GM12878 (cell line): ENCODE data around the gene FXYD1. TPM values are rescaled to one million over a fixed set of nuclear protein-coding genes. Genes with fewer than 3 reads are reported as not detected.

ENCODE experiments used
- ATAC-seq: fragments of 200-7000 bp; cut with Tn5 transposase; 3 replicates; pipeline ENCODE4 v1.9.1; 2020; ENCODE audit warnings: mild to moderate bottlenecking, moderate library complexity
- BruUV-seq: library from RNA; stranded (reverse); fragments of 400-500 nt; replicated peaks from 2 replicates; lab custom pipeline; 2021; lab: Mats Ljungman, UMichigan
- CTCF ChIA-PET: fragments of 300-600 bp; sonication (Branson Sonifier 250); formaldehyde crosslinking; extraction: SDS; loops from one replicate; lab custom pipeline; 2021; ENCODE audit warnings: inconsistent platforms; lab: Yijun Ruan, JAX
- POLR2A ChIA-PET: fragments of 350-600 bp; formaldehyde crosslinking; extraction: SDS; loops from one replicate; lab custom pipeline; 2021; ENCODE audit warnings: inconsistent platforms; lab: Charles Lee
- RAD21 ChIA-PET: fragments of 300-600 bp; sonication (Branson Sonifier 250); formaldehyde crosslinking; loops from one replicate; lab custom pipeline; 2023; ENCODE audit warnings: antibody characterized with exemption; ENCODE audit not compliant: unreplicated experiment; lab: Charles Lee
- SMC1A ChIA-PET: fragments of 300-600 bp; sonication (Branson Sonifier 250); formaldehyde crosslinking; loops from one replicate; lab custom pipeline; 2023; ENCODE audit not compliant: unreplicated experiment, uncharacterized antibody; lab: Charles Lee
- DNase-seq: peaks from one replicate; pipeline ENCODE4 v3.0.0-alpha.2; 2011; ENCODE audit warnings: low read depth, low spot score
- FAIRE-seq: peaks from 3 replicates; lab custom pipeline; 2011; peaks lifted over from hg19 to GRCh38; lab: Jason Lieb, UNC
- H2AFZ ChIP-seq: 2 replicates; pipeline ENCODE4 v1.6.0; 2011; ENCODE audit warnings: low read depth, low read length, control low read depth; ENCODE audit not compliant: control insufficient read depth
- H3K27ac ChIP-seq: 2 replicates; pipeline ENCODE4 v1.5.1; 2011; ENCODE audit warnings: control low read depth; ENCODE audit not compliant: control insufficient read depth, insufficient read depth
- H3K27me3 ChIP-seq, 2 experiments: replicated peaks in 1 of 2; 2 replicates each; pipeline versions ENCODE4 v1.6.0 to v1.6.1; 2011; ENCODE audit warnings: low read length in 1 of 2; ENCODE audit not compliant: control insufficient read depth in 2 of 2, insufficient read depth in 2 of 2
- H3K36me3 ChIP-seq, 2 experiments: 2 replicates each; pipeline ENCODE4 v1.5.1; 2011; ENCODE audit warnings: low read length in 1 of 2; ENCODE audit not compliant: control insufficient read depth in 2 of 2, insufficient read depth in 2 of 2
- H3K4me1 ChIP-seq: 2 replicates; pipeline ENCODE4 v1.6.1; 2011; ENCODE audit warnings: mild to moderate bottlenecking, low read length, moderate library complexity, mixed read lengths; ENCODE audit not compliant: control insufficient read depth, insufficient read depth
- H3K4me2 ChIP-seq: 2 replicates; pipeline ENCODE4 v1.6.0; 2011; ENCODE audit warnings: control low read depth; ENCODE audit not compliant: control insufficient read depth, insufficient read depth
- H3K4me3 ChIP-seq: fragments of 200-600 bp; sonication (generic); 2 replicates; pipeline ENCODE4 v1.5.1; 2016
- H3K79me2 ChIP-seq: 2 replicates; pipeline ENCODE4 v1.6.0; 2011; ENCODE audit warnings: low read length; ENCODE audit not compliant: control insufficient read depth, insufficient read depth
- H3K9ac ChIP-seq: 2 replicates; pipeline ENCODE4 v1.8.0; 2011; ENCODE audit warnings: low read length, control low read depth, mixed read lengths; ENCODE audit not compliant: control insufficient read depth, insufficient read depth
- H3K9me3 ChIP-seq: replicated peaks from 3 replicates; pipeline ENCODE4 v1.5.1; 2011; ENCODE audit warnings: mild to moderate bottlenecking, low read length; ENCODE audit not compliant: control insufficient read depth, insufficient read depth
- H4K20me1 ChIP-seq: 2 replicates; pipeline ENCODE4 v1.6.0; 2011; ENCODE audit not compliant: control insufficient read depth, insufficient read depth
- CHD4 ChIP-seq: fragments of 200-600 bp; sonication (generic); IDR thresholded peaks from 2 replicates; pipeline ENCODE4 v1.6.1; 2016; ENCODE audit warnings: mild to moderate bottlenecking
- EED ChIP-seq: sonication (generic); IDR thresholded peaks from 2 replicates; pipeline ENCODE4 v1.6.1; 2016; ENCODE audit warnings: antibody characterized with exemption, low read depth
- HDAC2 ChIP-seq: fragments of 200-600 bp; sonication (generic); IDR thresholded peaks from 2 replicates; pipeline ENCODE4 v1.6.1; 2017
- IKZF2 ChIP-seq, 2 experiments: fragments of 450-650 bp; IDR thresholded peaks; 2 replicates each; pipeline ENCODE4 v1.6.1; 2017; ENCODE audit warnings: mild to moderate bottlenecking in 2 of 2, moderate library complexity in 2 of 2
- NR2C2 ChIP-seq: IDR thresholded peaks from 2 replicates; pipeline ENCODE4 v1.6.1; 2011; ENCODE audit warnings: borderline replicate concordance, low read depth; ENCODE audit not compliant: control insufficient read depth, insufficient read length
- POLR2AphosphoS2 ChIP-seq: IDR thresholded peaks from 2 replicates; pipeline ENCODE4 v1.6.1; 2011; ENCODE audit warnings: low read depth, mild to moderate bottlenecking, low read length, improper control_type of control experiment, moderate library complexity
- RAD51 ChIP-seq: fragments of 450-650 bp; IDR thresholded peaks from 2 replicates; pipeline ENCODE4 v1.6.1; 2016; ENCODE audit warnings: moderate library complexity, mild to moderate bottlenecking, inconsistent platforms
- SIN3A ChIP-seq: IDR thresholded peaks from 2 replicates; pipeline ENCODE4 v1.6.1; 2012; ENCODE audit warnings: low read depth, low read length, improper control_type of control experiment
- YBX1 ChIP-seq: fragments of 450-650 bp; IDR thresholded peaks from 2 replicates; pipeline ENCODE4 v1.6.1; 2016; ENCODE audit warnings: antibody characterized with exemption
- ZNF687 ChIP-seq: fragments of 450-650 bp; IDR thresholded peaks from 2 replicates; pipeline ENCODE4 v1.6.1; 2017; ENCODE audit warnings: mild to moderate bottlenecking, moderate library complexity
- ZZZ3 ChIP-seq: IDR thresholded peaks from 2 replicates; pipeline ENCODE4 v1.6.1; 2011; ENCODE audit warnings: low read depth; ENCODE audit not compliant: control insufficient read depth, insufficient read length
- WGBS: methylation state at CpG from one replicate; pipeline ENCODE4 v1.1.6; 2016; ENCODE audit warnings: low lambda C conversion rate; ENCODE audit not compliant: insufficient replicate concordance, insufficient coverage; ENCODE audit errors: missing lambda C conversion rate; 5-methylcytosine and 5-hydroxymethylcytosine counted together
- in situ Hi-C: fragments of 300-500 bp; cut with MboI; formaldehyde crosslinking; loops from 9 replicates; pipeline ENCODE4 v1.14.3; 2018; ENCODE audit warnings: mixed read lengths
- intact Hi-C: fragments of 100-400 bp; cut with micrococcal nuclease; formaldehyde crosslinking; loops from one replicate; pipeline ENCODE4 v1.14.2; 2022; ENCODE audit not compliant: unreplicated experiment
- polyA plus RNA-seq, 11 experiments: library from polyadenylated mRNA; depleted of rRNA in 4 of 11; unstranded in 6 of 11; stranded (reverse) in 5 of 11; fragments of >200 nt; fragmentation: Nextera tagmentation in 4 of 11; fragmentation: Illumina TruSeq in 1 of 11; extraction: Ambion mirVana in 4 of 11; extraction: Trizol in 1 of 11; gene quantifications; 1 replicate in 1 of 11; 2 replicates in 10 of 11; pipeline versions ENCODE4 v1.2.1 to v1.2.3, GENCODE V29; 2011 to 2016; ENCODE audit warnings: inconsistent platforms in 2 of 11, missing spikeins in 2 of 11, low read depth in 1 of 11
- total RNA-seq, 4 experiments: library from RNA; depleted of rRNA in 3 of 4; stranded (reverse); fragments of >200 nt in 3 of 4; fragmentation: Illumina TruSeq in 1 of 4; extraction: Trizol in 1 of 4; gene quantifications; 2 replicates each; pipeline versions ENCODE4 v1.2.1 to v1.2.3, GENCODE V29; 2013 to 2021
- TF ChIP-seq, protein P1 (sequence below): IDR thresholded peaks from 2 replicates; pipeline ENCODE4 v1.6.1; 2011; ENCODE audit warnings: mild to moderate bottlenecking, low read depth, low read length, moderate library complexity; ENCODE audit not compliant: insufficient replicate concordance
- TF ChIP-seq, protein P2 (sequence below): fragments of 450-650 bp; IDR thresholded peaks from 2 replicates; pipeline ENCODE4 v1.6.1; 2016; ENCODE audit warnings: mild to moderate bottlenecking

Gene FXYD1
- total and polyA plus RNA-seq, 10 of the 15 experiments (the other 5 are each of a cell fraction or from before 2014, with no cell fraction given), result 0.34 to 1.2 (median 0.49) TPM; not detected in 4

DNA sequence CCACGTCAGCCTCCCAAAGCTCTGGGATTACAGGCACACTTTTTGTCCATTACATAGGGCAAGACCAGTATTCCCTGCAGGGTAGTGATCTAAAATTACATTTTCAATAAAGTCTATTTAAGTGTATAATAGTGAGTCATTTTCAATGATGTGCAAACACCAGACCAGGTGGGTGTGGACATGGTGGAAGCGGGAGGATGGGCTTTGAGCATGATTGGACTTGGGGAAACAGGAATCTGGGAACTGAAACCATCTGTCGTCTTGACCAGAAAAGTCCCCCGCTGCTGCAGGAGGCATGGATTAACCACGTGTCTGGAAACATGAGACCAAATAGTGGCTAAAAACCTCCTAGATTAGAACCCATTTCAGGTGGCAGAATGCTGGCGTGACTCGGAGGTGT is 18.1 kb upstream of the FXYD1 start (continued):
- TF ChIP-seq, protein P1, sequence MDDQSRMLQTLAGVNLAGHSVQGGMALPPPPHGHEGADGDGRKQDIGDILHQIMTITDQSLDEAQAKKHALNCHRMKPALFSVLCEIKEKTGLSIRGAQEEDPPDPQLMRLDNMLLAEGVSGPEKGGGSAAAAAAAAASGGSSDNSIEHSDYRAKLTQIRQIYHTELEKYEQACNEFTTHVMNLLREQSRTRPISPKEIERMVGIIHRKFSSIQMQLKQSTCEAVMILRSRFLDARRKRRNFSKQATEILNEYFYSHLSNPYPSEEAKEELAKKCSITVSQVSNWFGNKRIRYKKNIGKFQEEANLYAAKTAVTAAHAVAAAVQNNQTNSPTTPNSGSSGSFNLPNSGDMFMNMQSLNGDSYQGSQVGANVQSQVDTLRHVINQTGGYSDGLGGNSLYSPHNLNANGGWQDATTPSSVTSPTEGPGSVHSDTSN, result no peak
- TF ChIP-seq YBX1 (no peak), ZZZ3 (no peak), HDAC2 (no peak), RAD51 (no peak), POLR2AphosphoS2 (no peak), NR2C2 (no peak), IKZF2 (IDR thresholded peaks at IDR 0.05) (peak; percentile 44 to 51; a peak in 2 of 4 replicates), EED (0 out of 2 replicates have a peak, but pooled peaks have one; percentile 30), SIN3A (no peak)
- TF ChIP-seq, protein P2, sequence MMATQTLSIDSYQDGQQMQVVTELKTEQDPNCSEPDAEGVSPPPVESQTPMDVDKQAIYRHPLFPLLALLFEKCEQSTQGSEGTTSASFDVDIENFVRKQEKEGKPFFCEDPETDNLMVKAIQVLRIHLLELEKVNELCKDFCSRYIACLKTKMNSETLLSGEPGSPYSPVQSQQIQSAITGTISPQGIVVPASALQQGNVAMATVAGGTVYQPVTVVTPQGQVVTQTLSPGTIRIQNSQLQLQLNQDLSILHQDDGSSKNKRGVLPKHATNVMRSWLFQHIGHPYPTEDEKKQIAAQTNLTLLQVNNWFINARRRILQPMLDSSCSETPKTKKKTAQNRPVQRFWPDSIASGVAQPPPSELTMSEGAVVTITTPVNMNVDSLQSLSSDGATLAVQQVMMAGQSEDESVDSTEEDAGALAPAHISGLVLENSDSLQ, result no peak

- H3K4me1 ChIP-seq, result peaks cover 18% of the 10 kb centered on the region
- DNase-seq (no peak), FAIRE-seq (no peak), ATAC-seq (no peak)
- ChIA-PET POLR2A (no interaction called here), CTCF (interaction anchor here (0.6 to 1.5 kb wide), 2 partner anchors 15 to 56 kb away, joined by 3 to 5 read pairs; no protein-coding TSS in a partner anchor), SMC1A (interaction anchor here (1.2 kb wide), 1 partner anchor 54 kb away, joined by 3 read pairs; no protein-coding TSS in a partner anchor), RAD21 (no interaction called here)
- no peak overlapping the region for H3K9ac ChIP-seq
- H3K36me3 ChIP-seq, result no peaks in the 10 kb centered on the region
- H2AFZ ChIP-seq, result no peak overlapping the region
- in situ Hi-C loops (no loop called here), intact Hi-C loops (no loop called here)
- 32% methylated on average over 7 of the region's 7 CpGs for WGBS
- TF ChIP-seq CHD4 (no peak), ZNF687 (0 out of 2 replicates have a peak, but pooled peaks have one; percentile 3)
- no peak overlapping the region for H3K4me3 ChIP-seq
- no peaks in the 10 kb centered on the region for H3K9me3 ChIP-seq
- H3K4me2 ChIP-seq, result no peak overlapping the region
- BruUV-seq, result no TSS peak
- H3K27me3 ChIP-seq, result no peaks in the 10 kb centered on the region
- no peaks in the 10 kb centered on the region for H3K79me2 ChIP-seq
- no peak overlapping the region for H3K27ac ChIP-seq
- H4K20me1 ChIP-seq, result no peaks in the 10 kb centered on the region
Observed at GRCh38 chr19:35120898-35121297, 17.7 kb upstream of the FXYD1 start.
